Measurements from ENCODE around the gene MRC2. TPM values are rescaled to one million over a fixed set of nuclear protein-coding genes. Genes with fewer than 3 reads are reported as not detected.

MRC2 gene
- total RNA-seq, 2 donors from 2014 or later, result 34.2 to 73.7 TPM

- Histone ChIP-seq H3K4me1 (replicated peaks) (no peaks in the 10 kb centered on the region), H3K27me3 (replicated peaks; ENCODE audit: insufficient read depth) (no peaks in the 10 kb centered on the region), H3K27ac (no peak overlapping the region), H3K36me3 (no peaks in the 10 kb centered on the region), H3K9me3 (no peaks in the 10 kb centered on the region), H3K4me3 (no peak overlapping the region)
- no peak for TF ChIP-seq CTCF (IDR thresholded peaks at IDR 0.05)
- no peak for TF ChIP-seq POLR2A (IDR thresholded peaks at IDR 0.05)
- 83% methylated on average over 6 of the region's 6 CpGs for WGBS
- DNase-seq (ENCODE audit: low spot score), result no peak
- intact Hi-C loops (cut with DNase I), result no loop called here
Observed at GRCh38 chr17:62662855-62663254, 35.4 kb downstream of the MRC2 start.

GRCh38 chr17:62663304-62663703 lies 35.8 kb downstream of the MRC2 start:
- Histone ChIP-seq H3K4me1 (replicated peaks) (no peaks in the 10 kb centered on the region), H3K9me3 (no peaks in the 10 kb centered on the region), H3K27me3 (replicated peaks; ENCODE audit: insufficient read depth) (no peaks in the 10 kb centered on the region), H3K4me3 (no peak overlapping the region), H3K36me3 (no peaks in the 10 kb centered on the region), H3K27ac (no peak overlapping the region)
- TF ChIP-seq POLR2A (IDR thresholded peaks at IDR 0.05) (no peak), POLR2AphosphoS5 (IDR thresholded peaks at IDR 0.05) (no peak)
- 74% methylated on average over 6 of the region's 6 CpGs for WGBS
- intact Hi-C loops (cut with DNase I), result no loop called here
- no peak for DNase-seq (ENCODE audit: low spot score)

GRCh38 chr17:62664336-62665120 lies 37.1 kb downstream of the MRC2 start:
- no peak for DNase-seq (ENCODE audit: low spot score)

GRCh38 chr17:62665599-62665998 lies 38.1 kb downstream of the MRC2 start:
- intact Hi-C loops (cut with DNase I), result no loop called here
- H3K9me3 ChIP-seq, result no peaks in the 10 kb centered on the region
- 80% methylated on average over 3 of the region's 3 CpGs for WGBS
- no peak for DNase-seq (ENCODE audit: low spot score)
- no peak overlapping the region for H3K4me3 ChIP-seq
- no peaks in the 10 kb centered on the region for H3K27me3 ChIP-seq (replicated peaks; ENCODE audit: insufficient read depth)
- H3K36me3 ChIP-seq, result no peaks in the 10 kb centered on the region
- H3K4me1 ChIP-seq (replicated peaks), result no peaks in the 10 kb centered on the region
- no peak overlapping the region for H3K27ac ChIP-seq
- TF ChIP-seq CTCF (IDR thresholded peaks at IDR 0.05) (no peak), POLR2AphosphoS5 (IDR thresholded peaks at IDR 0.05) (no peak), POLR2A (IDR thresholded peaks at IDR 0.05) (no peak)

More at GRCh38 chr17:62664336-62665120, 37.1 kb downstream of the MRC2 start:
- H3K27ac ChIP-seq, result no peak overlapping the region
- no peaks in the 10 kb centered on the region for H3K4me1 ChIP-seq (replicated peaks)
- H3K27me3 ChIP-seq (replicated peaks; ENCODE audit: insufficient read depth), result no peaks in the 10 kb centered on the region
- no peak overlapping the region for H3K4me3 ChIP-seq
- 96% methylated on average over 25 of the region's 25 CpGs for WGBS
- TF ChIP-seq CTCF (IDR thresholded peaks at IDR 0.05) (no peak), POLR2AphosphoS5 (IDR thresholded peaks at IDR 0.05) (no peak), POLR2A (IDR thresholded peaks at IDR 0.05) (no peak)
- intact Hi-C loops (cut with DNase I), result no loop called here
- no peaks in the 10 kb centered on the region for H3K36me3 ChIP-seq
- H3K9me3 ChIP-seq, result no peaks in the 10 kb centered on the region

GRCh38 chr17:62666061-62666800 lies 38.8 kb downstream of the MRC2 start:
- no peak for DNase-seq (ENCODE audit: low spot score)
- no peak for TF ChIP-seq CTCF (IDR thresholded peaks at IDR 0.05)
- TF ChIP-seq POLR2AphosphoS5 (IDR thresholded peaks at IDR 0.05), result no peak
- no peak for TF ChIP-seq POLR2A (IDR thresholded peaks at IDR 0.05)
- 88% methylated on average over 29 of the region's 30 CpGs for WGBS
- Histone ChIP-seq H3K27ac (no peak overlapping the region), H3K4me1 (replicated peaks) (no peaks in the 10 kb centered on the region), H3K36me3 (no peaks in the 10 kb centered on the region), H3K4me3 (no peak overlapping the region), H3K27me3 (replicated peaks; ENCODE audit: insufficient read depth) (no peaks in the 10 kb centered on the region), H3K9me3 (no peaks in the 10 kb centered on the region)
- intact Hi-C loops (cut with DNase I), result no loop called here

All from prostate gland (tissue), 2 donors.